GM12872 (cell line): ENCODE measurements around the gene BCAS3.

Experiments
- CTCF ChIP-seq: IDR thresholded peaks from 3 replicates; pipeline ENCODE4 v1.5.1; 2011; ENCODE audit warnings: low read depth, mild to moderate bottlenecking, low read length, moderate library complexity; ENCODE audit not compliant: insufficient read depth

Gene BCAS3

GRCh38 chr17:60893475-60893874 is 215.8 kb downstream of the BCAS3 start:
- no peak for TF ChIP-seq CTCF

- TF ChIP-seq CTCF = no peak
Measured at GRCh38 chr17:60896996-60897395, 219.3 kb downstream of the BCAS3 start.

DNA sequence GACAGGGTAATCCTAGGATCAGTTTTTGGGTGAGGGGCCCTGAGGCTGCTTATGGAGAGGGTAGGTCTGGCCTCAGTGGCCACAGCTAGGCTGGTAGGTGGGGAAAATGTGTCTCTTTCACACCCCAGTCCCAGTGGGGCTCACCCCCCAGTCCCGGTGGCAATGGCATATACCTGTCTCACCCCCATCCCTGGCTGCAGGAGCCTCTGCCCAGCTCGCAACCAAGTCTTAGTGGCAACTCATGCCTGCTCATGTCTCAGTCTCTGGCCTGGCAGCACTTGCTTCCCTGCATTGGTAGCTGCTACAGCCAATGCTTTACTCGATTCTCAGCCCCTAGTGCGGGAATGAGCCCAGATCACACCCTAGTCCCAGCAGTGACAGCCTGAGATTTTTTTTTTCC is 221.5 kb downstream of the BCAS3 start:
- no peak for TF ChIP-seq CTCF

- TF ChIP-seq CTCF = no peak
Measured at GRCh38 chr17:60900688-60901087, 223.0 kb downstream of the BCAS3 start.

DNA sequence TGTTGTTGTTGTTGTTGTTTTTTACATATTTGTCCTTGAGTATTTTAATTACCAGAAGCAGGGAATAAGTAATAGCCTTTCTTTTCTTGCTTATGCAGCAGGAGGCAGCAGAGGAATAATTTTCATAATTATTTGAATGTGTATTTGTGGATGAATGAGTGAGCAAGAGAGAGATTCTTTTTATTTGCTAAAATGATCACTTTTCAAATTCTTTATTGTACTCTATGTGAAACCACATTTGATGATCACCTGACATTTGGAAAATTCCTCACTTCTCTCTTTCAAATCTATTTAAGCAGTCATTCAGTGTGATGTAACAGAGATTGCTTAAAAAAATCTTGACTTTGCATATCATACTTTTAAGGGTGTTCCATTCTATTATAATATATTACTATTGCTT is 223.6 kb downstream of the BCAS3 start:
- TF ChIP-seq CTCF = no peak

GRCh38 chr17:60901806-60902205 is 224.2 kb downstream of the BCAS3 start:
- TF ChIP-seq CTCF = no peak

DNA sequence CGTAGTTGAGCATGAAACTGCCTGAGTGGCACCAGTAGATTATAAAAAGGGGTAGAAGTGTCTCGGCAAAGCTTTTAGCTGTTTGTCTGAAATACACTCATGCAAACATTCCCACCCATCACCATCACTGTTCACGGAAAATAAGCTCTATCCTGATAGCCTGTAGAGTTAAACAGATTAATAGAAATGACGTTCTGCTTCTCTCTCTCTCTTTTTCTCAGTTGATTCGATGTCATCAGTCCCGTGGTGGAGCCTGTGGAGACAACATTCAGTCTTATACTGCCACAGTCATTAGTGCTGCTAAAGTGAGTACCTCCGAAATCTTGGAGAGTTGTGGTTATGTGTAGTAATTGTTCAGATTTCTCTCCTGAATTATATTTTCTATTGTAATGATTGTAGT is 224.7 kb downstream of the BCAS3 start:
- TF ChIP-seq CTCF = no peak

- no peak for TF ChIP-seq CTCF
Measured at GRCh38 chr17:60904582-60904981, 226.9 kb downstream of the BCAS3 start.
